GM20431 (cell line): ENCODE measurements around the gene ELK4.

Experiments used
- in situ Hi-C: fragments of 300-500 bp; cut with MseI, MboI; formaldehyde crosslinking; loops from one replicate; pipeline ENCODE4 v1.15.0; 2020; ENCODE audit warnings: low sequenced_read_pairs; ENCODE audit not compliant: unreplicated experiment

Gene ELK4, protein sequence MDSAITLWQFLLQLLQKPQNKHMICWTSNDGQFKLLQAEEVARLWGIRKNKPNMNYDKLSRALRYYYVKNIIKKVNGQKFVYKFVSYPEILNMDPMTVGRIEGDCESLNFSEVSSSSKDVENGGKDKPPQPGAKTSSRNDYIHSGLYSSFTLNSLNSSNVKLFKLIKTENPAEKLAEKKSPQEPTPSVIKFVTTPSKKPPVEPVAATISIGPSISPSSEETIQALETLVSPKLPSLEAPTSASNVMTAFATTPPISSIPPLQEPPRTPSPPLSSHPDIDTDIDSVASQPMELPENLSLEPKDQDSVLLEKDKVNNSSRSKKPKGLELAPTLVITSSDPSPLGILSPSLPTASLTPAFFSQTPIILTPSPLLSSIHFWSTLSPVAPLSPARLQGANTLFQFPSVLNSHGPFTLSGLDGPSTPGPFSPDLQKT

GRCh38 chr1:205631768-205632668 lies at the start of gene ELK4:
Gene ELK4 (minus strand): TSS chr1:205632011. CDS start chr1:205623882, 8,129 bp downstream.
- in situ Hi-C loops: no loop called here

- in situ Hi-C loops: no loop called here
These were observed 49.6 kb upstream of the ELK4 start for GRCh38 chr1:205681364-205681763.

DNA sequence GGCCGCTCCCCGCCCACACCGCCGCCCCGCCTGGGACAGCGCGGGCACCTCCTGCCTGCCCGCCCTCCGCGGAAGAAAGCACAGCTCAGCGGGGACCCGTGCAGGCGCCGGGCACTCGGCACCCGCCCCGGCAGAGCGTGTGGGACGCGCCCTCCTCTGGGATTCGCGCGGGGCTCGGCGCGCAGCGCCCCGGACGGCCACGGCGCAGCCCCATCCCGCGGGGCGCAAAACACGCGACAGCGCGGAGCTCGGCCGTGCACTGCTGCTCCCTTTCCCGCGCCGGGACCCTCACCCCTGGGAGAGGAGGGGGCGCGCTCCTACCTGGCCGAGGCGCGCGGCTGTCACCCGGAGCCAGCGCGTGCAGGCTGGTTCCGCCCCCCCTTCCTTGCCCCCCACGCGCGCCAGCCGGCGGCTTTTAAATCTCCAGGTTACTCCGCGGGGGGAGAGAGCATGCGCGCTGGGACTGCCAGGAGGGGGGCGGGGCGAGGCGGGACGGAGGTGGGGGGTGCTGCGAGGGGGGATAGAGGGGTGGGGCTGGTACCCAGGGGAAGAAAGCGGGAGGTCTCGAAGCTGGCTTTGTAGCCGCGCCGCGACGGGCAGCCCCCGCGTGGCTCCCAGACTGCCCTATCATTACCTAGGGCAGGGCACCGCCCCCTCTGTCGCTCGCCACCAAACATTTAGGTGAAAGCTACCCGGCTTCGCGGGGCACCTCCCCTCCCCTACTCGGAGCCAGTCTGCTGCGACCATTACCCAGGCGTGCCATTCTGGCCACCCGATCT lies 48.5 kb upstream of the ELK4 start, which contains the start of gene SLC45A3:
TSS of gene SLC45A3 (minus strand) at position 437 of the 779 bp plus-strand sequence. CDS start 15,853 bp downstream, outside the sequence.
- in situ Hi-C loops: no loop called here

GRCh38 chr1:205678286-205679111 lies 46.7 kb upstream of the ELK4 start:
- in situ Hi-C loops: no loop called here

DNA sequence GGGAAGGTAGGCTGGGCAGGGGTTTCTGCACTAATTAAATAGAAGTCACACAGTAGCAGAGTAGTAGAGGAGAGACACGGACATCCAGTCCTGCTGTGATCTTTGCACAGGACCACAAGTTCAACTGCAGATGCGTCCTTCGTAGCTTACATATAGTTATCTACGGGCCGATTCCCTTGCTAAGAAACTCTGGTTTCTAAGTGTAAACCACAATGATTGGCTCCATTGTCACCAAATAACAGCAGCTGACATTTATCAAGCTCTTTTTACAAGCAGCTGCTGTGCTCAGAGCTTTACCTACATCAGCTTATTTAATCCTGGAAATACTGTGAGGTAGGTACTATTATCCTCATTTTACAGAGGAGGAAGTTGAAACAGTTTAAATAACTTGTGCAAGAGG lies 45.4 kb upstream of the ELK4 start:
- in situ Hi-C loops: no loop called here

DNA sequence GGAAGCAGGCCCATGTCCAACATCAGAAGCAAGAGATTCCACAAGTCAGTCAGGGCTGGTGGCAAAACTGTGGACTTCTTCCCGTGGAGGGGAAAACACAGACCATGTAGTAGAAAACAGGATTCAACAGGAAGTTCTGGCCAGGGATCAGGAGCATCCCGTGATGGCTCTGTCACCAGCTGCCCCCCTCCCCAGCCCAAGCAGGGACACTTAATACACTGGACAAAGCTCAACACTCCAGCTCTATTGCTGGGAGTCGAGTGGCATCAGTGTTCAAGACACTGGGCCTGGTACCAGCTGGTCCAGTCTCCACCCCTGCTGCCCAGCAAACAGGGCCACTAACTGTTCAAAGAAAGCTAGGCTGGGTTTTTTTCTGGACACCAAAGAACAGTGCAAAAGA lies 44.8 kb upstream of the ELK4 start:
- in situ Hi-C loops: no loop called here

- in situ Hi-C loops: no loop called here
These were observed 44.2 kb upstream of the ELK4 start for GRCh38 chr1:205676002-205676401.

GRCh38 chr1:205675247-205675646 lies 43.4 kb upstream of the ELK4 start:
- in situ Hi-C loops: no loop called here

- in situ Hi-C loops: no loop called here
These were observed 41.2 kb upstream of the ELK4 start for GRCh38 chr1:205672970-205673369.

- in situ Hi-C loops: no loop called here
These were observed 40.6 kb upstream of the ELK4 start for GRCh38 chr1:205672395-205672889.

DNA sequence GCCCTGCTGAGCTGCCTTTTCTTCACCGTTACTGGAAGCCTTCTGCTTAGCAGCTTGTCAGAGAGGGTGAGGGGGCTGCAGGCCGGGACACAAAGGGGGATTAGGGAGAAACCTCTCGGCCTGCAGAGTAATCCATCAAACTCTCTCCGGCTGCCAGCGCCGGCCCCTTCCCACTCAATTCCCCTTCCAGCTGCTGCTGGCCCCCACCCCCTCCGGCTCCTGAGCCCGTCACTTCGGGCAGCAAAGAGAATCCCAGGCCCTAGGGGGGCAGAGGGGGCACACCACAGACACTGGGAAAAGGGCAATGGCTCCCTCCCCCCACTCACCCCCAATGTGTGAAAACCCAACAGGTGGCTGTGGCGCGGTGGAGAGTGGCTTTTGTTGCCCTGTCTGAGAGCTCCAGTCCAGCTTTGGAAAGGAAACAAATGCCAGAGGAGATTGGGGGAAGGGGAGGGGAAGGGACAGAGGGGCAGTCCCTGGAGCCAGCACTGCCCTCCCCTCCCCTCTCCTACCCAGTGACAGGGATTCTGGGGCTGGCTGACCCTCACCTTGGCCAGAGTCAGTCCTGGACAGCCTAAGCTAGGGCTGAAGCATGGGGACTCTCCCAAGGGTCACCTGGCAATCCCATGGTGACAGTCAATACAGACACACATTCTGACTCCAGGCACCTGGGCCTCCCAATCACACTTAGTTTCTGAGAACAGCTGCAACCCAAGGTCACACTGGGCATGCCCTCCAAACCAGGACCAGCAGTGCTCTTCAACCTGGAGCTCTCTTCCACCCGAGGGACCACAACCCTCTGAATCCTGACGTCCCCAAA lies 39.0 kb upstream of the ELK4 start:
- in situ Hi-C loops: no loop called here

- in situ Hi-C loops: no loop called here
These were observed 38.3 kb upstream of the ELK4 start for GRCh38 chr1:205670150-205670446.

- in situ Hi-C loops: no loop called here
These were observed 37.7 kb upstream of the ELK4 start for GRCh38 chr1:205669341-205670149.

GRCh38 chr1:205668951-205669340 lies 37.1 kb upstream of the ELK4 start:
- in situ Hi-C loops: no loop called here

DNA sequence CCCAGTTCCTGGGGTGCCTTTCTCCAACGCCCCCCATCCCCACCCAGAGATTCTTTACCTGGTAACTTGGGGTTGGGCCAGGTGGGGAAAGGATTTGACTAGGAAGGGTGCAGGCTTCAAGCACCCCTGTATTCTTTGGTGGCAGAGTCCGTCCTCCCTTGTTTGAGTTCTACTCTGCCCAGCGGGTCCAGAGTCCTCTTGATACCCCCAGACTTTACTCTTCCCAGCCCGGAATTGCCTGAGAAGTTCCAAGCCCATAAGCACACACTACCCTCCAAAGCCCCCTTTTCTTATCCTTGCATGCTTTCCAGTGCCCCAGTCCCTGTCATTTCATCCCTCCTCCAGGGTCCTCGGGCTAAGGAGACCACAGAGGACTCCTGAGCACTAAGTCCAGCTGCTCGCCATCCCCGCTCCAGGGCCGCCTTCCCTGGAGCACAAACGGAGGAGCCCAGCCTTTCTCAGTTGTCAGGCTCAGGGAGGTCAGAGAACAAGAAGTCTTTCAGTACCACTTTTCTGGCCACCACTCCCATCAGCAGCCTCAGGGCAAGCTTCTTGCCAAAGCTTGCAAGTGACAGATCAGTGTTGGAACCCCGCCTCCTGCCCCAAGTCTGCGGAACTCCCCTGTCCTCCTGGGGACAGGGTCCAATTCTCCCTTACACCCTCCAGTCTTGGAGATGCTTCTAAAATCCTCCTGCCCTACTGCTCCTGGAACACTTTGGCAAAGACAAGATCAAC lies 36.3 kb upstream of the ELK4 start:
- in situ Hi-C loops: no loop called here

DNA sequence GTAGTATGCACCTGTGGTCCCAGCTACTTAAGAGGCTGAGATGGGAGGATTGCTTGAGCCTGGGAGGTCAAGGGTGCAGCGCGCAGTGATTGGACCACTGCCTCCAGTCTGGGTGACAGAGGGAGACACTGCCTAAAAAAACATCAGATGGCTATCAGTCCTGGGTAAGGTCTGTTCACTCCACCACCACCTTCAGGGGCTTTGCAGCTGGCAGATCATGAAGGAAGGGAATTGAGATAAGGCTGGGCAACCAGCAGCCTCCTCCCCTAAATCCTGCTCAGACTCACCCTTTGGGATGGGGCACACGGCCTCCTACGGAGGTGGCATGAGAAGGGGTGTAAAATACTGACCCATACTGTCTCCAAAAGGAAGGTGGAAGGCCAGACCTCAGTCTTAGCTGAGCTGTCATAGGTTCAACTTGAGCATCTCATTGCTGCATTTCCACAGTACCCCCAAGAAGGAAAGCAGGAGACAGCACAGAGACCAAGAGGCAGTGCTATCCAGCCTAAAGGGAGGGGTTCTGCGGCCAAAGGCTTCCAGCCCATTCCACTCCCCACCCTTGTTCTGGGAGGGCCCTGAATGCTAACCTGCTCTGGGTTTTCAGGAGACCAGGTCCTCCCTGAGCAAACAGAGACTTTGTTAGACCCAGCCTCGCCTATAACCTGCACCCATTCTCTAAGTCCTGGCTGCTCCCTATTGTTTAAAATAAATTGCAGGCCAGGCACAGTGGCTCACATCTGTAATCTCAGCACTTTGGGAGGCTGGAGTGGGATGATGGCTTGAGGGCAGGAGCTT lies 34.8 kb upstream of the ELK4 start:
- in situ Hi-C loops: no loop called here
